HG03159 (cell line): ENCODE measurements around the gene ABAT.
"Not testable (repeated sequence)": the region's sequence is repeated elsewhere in the genome, so short reads cannot be mapped to it uniquely, and the experiment has no call there.

ENCODE experiments used
- ATAC-seq: cut with Tn5 transposase; IDR thresholded peaks from one replicate; pipeline ENCODE4 v1.9.1; 2021; ENCODE audit warnings: mild to moderate bottlenecking, moderate library complexity; ENCODE audit not compliant: unreplicated experiment

Gene ABAT

GRCh38 chr16:8678068-8678927 is 3.9 kb downstream of the ABAT start:
- no peak for ATAC-seq

GRCh38 chr16:8679151-8679550 is 4.7 kb downstream of the ABAT start:
- ATAC-seq = no peak

GRCh38 chr16:8682551-8683259 is 8.3 kb downstream of the ABAT start:
- ATAC-seq = no peak

GRCh38 chr16:8683640-8684039 is 9.2 kb downstream of the ABAT start:
- ATAC-seq = no peak

GRCh38 chr16:8685617-8686016 is 11.2 kb downstream of the ABAT start:
- no peak for ATAC-seq

GRCh38 chr16:8686031-8686621 is 11.7 kb downstream of the ABAT start:
- ATAC-seq = no peak

- no peak for ATAC-seq
Measured at GRCh38 chr16:8686879-8687278, 12.5 kb downstream of the ABAT start.

- ATAC-seq = no peak
Measured at GRCh38 chr16:8689686-8690085, 15.3 kb downstream of the ABAT start.

GRCh38 chr16:8691728-8692127 is 17.3 kb downstream of the ABAT start:
- no peak for ATAC-seq

- no peak for ATAC-seq
Measured at GRCh38 chr16:8694795-8695728, 20.6 kb downstream of the ABAT start.

GRCh38 chr16:8696880-8697279 is 22.5 kb downstream of the ABAT start:
- no peak for ATAC-seq

- ATAC-seq = no peak
Measured at GRCh38 chr16:8697965-8698364, 23.5 kb downstream of the ABAT start.

- ATAC-seq = no peak
Measured at GRCh38 chr16:8703693-8704092, 29.3 kb downstream of the ABAT start.

- ATAC-seq = no peak
Measured at GRCh38 chr16:8704098-8704497, 29.7 kb downstream of the ABAT start.

GRCh38 chr16:8705100-8705822 is 30.8 kb downstream of the ABAT start:
- not testable (repeated sequence) for ATAC-seq

- ATAC-seq = no peak
Measured at GRCh38 chr16:8708536-8708935, 34.1 kb downstream of the ABAT start.

- no peak for ATAC-seq
Measured at GRCh38 chr16:8712589-8713361, 38.4 kb downstream of the ABAT start.

- no peak for ATAC-seq
Measured at GRCh38 chr16:8713635-8714172, 39.3 kb downstream of the ABAT start.

- no peak for ATAC-seq
Measured at GRCh38 chr16:8714174-8714573, 39.8 kb downstream of the ABAT start.
